HG02840 (cell line): ENCODE results near the gene PIGQ.
"Not testable (repeated sequence)": the region's sequence is repeated elsewhere in the genome, so short reads cannot be mapped to it uniquely, and the experiment has no call there.

Source experiments
- ATAC-seq: cut with Tn5 transposase; IDR thresholded peaks from one replicate; pipeline ENCODE4 v1.9.1; 2021; ENCODE audit warnings: mild to moderate bottlenecking, moderate library complexity, moderate number of reproducible peaks; ENCODE audit not compliant: unreplicated experiment, low FRiP score

The PIGQ gene

GRCh38 chr16:597655-598054 is 27.9 kb downstream of the PIGQ start:
- not testable (repeated sequence) for ATAC-seq

- no peak for ATAC-seq
Observed at GRCh38 chr16:598823-599739, 29.3 kb downstream of the PIGQ start.

DNA sequence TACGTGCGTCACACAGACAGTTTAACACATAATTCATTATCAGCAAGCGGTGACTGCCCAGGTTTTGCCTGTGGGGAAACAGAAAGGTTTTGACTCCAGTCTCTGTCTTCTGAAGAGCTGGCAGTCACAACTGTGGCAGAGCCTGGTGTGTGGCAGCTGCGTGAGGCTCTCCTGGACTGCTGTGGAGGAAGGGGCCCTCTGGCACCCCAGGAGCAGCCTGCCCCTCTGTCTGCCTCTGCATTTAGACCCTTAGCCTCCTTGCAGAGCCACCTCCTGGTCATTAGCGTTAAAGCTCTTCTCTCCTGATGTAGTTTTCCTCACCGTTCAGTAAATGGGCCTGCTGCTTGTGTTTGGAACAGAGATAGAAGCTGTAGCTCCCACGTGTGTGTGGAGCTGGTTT is 31.0 kb downstream of the PIGQ start:
- ATAC-seq, result no peak

DNA sequence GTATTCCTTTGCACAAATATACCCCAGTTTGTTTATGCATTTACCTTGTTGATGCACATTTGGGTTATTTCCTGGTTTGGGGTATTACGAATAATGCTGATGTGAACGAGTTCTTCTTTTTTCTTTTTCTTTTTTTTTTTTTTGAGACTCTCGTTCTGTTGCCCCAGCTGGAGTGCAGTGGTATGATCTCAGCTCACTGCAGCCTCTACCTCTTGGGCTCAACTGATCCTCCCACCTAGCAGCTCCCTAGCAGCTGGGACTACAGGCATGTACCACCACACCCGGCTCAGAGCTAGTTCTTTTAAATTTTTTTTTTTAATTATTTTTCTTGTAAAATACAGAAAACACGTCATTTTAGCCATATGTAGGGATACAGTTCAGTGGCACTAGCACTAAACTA is 34.2 kb downstream of the PIGQ start:
- no peak for ATAC-seq

GRCh38 chr16:606656-607307 is 37.0 kb downstream of the PIGQ start:
- no peak for ATAC-seq

GRCh38 chr16:608019-608418 is 38.3 kb downstream of the PIGQ start:
- ATAC-seq, result no peak

DNA sequence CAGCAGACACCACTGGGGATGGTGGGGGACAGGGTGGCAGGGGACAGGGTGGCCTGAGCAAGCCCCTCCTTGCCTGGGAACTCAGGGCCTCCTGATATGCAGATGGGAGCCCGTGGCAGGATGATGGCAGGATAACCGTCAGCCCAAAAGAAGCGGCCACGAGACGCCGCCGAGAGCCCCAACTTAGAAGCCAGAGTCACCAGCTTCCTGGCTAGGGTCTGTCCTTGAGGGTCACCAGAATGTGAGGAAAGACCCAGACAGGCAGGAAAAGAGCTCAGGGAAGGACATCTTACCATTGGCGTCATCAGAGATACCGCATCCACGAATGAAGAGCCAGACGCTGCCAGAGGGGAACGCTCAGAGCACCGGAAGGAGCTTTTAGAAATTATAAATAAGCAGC is 39.5 kb downstream of the PIGQ start:
- ATAC-seq, result no peak

GRCh38 chr16:609984-610383 is 40.2 kb downstream of the PIGQ start:
- no peak for ATAC-seq

DNA sequence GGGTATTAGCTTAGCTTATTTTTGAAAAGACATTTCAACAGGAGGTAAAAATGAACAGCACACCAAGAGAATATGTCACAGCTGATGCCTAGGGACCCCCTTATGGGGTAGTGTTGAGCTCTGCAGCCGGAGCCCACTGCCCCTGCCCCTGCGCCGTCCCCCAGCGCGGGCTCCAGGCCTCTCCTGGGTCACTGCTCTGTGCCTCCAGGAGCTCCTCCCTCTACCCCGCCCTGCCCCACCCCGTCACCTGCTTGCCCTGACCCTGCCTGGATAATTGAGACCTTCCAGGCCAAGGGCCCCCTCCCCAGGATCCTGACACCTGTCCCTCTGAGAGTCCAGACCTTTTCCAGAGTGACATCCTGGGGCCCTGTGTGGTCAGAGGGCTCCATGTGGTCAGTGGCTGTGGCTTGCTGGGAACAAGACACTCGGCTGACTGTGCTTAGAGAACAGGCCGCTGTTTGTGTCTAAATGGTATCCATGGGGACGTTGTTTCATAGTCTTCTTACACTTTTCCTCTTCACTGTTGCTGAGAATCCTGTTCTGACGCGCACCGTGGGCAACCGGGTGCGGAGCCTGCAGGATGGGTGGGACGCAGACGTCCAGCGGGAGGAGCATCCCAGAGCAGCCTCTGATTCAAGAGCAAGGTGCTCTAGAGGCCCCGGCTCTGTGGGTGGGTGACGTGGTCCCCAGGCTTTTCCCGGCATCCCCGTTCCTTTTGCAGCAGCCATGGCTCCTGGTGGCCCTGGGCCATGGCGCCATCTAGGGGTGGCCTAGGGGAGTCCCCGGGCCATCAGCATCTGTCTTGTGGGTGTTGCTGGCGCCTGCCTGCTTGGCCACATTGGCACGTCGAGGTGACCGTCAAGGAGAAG is 41.0 kb downstream of the PIGQ start:
- no peak for ATAC-seq

DNA sequence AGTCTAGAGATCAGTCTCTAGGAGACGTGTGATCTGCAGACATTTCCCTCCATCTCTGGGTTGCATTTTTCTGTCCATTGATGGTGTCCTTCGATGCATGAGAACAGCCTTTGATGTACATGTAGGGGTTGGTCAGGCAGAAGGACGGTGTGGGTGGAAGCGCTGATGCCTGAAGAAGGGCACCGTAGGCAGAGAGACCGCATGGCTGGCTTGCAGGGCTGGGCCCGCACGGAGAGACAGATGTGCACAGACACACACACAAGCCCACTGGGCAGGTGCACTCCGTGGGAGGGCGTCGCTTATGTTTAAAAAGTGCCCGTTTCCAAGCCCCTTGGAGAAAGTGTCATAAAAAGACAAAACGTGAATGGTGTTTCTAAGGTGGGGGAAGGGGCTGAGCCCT is 45.4 kb downstream of the PIGQ start:
- no peak for ATAC-seq

GRCh38 chr16:616733-617586 is 47.2 kb downstream of the PIGQ start:
- ATAC-seq, result no peak

DNA sequence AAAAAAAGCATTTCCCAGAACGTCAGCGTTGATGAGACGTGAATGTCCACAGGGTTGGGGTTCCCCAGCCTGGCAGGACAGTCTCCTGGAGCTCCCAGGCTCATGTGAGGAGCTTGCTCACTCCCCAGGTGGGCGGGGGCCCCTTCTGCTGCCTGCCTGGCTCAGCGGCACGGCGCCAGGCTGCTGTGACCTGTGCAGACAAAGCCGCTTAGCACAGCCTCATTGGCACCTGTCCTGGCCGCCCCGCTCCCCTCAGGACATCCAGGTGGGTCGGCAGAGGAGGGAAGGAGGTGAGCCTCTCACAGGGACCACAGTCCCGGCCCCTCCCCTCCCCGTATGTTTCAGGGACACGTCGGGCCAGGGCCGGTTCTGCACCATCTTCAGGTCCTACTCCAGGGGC is 48.1 kb downstream of the PIGQ start:
- no peak for ATAC-seq

GRCh38 chr16:619476-620100 is 49.8 kb downstream of the PIGQ start:
- ATAC-seq, result no peak

GRCh38 chr16:620700-621525 is 51.1 kb downstream of the PIGQ start:
- no peak for ATAC-seq

DNA sequence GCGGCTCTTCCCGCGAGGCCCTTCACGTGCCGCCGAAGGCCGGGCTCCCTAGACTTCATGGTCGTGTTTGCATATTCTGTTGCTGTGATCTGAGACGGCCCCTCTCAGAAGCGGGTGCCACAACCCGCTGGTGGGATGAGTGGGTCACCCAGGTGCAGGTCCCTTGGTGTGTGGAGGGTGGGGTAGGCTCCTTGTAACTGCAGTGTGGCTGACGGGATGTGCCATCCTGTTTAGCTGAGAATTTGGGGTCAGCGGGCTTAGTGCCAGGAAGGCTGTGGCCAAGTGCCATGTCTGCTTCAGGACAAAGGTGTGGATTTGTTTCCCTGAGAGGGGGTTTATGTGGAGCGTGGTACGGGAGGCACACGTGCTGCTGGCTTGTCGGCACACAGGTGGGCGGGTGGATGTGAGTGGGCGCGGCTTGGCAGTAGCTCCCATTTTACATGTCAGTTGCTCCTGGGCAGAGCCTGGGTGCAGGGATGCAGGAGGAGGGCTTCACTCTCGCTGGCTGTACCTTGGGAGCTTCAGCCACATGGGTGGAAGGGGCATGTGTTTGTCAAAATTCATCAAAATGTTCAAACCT is 51.8 kb downstream of the PIGQ start:
- no peak for ATAC-seq

DNA sequence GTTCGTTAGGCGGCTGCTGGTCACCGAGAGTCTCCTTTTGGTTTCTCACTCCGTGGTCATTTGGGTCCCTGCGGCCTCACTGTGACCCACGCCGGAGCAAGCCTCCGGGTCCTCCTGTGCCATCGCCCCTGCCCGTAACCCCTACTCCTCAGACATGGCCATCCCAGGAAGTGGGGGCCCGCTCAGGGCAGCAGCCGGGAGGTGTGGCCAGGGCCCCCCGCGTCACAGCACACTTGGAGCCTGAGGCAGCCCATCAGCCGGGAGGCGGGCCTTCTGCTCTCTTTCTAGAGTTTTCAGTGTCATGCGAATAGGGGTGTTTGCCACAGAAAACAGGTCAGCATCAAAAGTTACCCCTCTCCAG is 53.1 kb downstream of the PIGQ start:
- no peak for ATAC-seq

DNA sequence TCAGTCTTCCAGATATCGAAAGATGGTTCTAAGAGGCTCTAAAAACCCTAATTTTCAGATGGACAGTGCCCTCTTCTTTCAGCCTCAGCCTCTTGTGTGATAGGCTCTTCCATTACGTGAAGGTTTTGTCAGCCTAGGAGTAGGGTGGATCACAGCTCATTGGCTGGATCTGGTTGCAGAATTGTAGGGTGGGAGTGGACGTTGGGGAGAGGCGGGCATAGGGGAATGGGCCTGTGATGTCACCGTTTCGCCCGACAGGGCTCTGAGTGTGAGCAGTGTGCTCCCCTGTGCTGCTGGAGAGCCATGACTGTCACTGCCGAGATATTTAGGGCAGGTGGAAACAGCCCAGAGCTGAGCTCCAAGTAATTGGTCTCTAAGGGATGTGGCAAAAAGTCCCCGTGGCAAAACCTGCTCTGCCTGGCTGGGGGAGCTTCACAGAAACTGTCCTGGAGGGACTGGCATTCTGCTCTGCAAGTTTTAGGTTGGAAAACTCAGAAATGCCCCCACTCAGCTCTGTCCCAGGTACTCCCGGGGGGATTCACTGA is 54.8 kb downstream of the PIGQ start:
- no peak for ATAC-seq
